Transverse colon (tissue), 3 donors: Measurements from ENCODE around the gene ZNF396.

Experiments
- CTCF ChIP-seq, 5 experiments: fragments of 200-600 bp in 3 of 5; fragments of 450-650 bp in 2 of 5; sonication (generic) in 3 of 5; IDR thresholded peaks; 1 replicate in 2 of 5; 2 replicates in 3 of 5; pipeline ENCODE4 v1.5.1; 2016 to 2017; ENCODE audit warnings: antibody characterized with exemption in 5 of 5, inconsistent platforms in 3 of 5, mild to moderate bottlenecking in 2 of 5, moderate library complexity in 1 of 5
- EP300 ChIP-seq: sonication (generic); formaldehyde crosslinking; IDR thresholded peaks from one replicate; pipeline ENCODE4 v1.6.1; 2017; ENCODE audit warnings: antibody characterized with exemption, low read depth

GRCh38 chr18:35344736-35345459, 32.2 kb downstream of the ZNF396 start:
- TF ChIP-seq EP300 = no peak
- TF ChIP-seq CTCF (IDR thresholded peaks at IDR 0.05) = no peak
